ENCODE results near the gene RASGEF1C. TPM values are rescaled to one million over a fixed set of nuclear protein-coding genes. Genes with fewer than 3 reads are reported as not detected.

Gene RASGEF1C
- total RNA-seq, 1 donor from 2014 or later: 0.27 TPM

DNA sequence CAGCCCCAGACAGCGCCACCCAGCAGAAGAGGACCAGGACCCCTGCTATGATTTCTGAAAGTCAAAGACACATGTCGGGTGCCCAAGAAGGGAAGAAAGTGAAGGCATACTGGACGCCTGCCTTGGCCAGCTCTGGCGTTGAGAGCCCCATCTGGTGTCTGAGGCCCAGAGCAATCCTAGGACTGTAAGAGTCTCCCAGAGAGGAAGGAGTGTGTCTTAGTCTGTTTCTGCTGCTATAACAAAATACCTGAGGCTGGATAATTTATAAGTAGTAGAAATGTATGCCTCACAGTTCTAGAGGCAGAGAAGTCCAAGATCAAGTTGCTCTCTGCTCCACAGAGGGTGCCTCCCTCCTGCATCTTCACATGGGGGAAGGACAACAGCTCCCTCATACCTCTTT, 10.8 kb downstream of the RASGEF1C start:
- H3K27me3 ChIP-seq (ENCODE audit: low read depth): peaks cover 37% of the 10 kb centered on the region
- no peaks in the 10 kb centered on the region for H3K4me1 ChIP-seq
- intact Hi-C loops (cut with micrococcal nuclease): no loop called here
- TF ChIP-seq, protein P1, sequence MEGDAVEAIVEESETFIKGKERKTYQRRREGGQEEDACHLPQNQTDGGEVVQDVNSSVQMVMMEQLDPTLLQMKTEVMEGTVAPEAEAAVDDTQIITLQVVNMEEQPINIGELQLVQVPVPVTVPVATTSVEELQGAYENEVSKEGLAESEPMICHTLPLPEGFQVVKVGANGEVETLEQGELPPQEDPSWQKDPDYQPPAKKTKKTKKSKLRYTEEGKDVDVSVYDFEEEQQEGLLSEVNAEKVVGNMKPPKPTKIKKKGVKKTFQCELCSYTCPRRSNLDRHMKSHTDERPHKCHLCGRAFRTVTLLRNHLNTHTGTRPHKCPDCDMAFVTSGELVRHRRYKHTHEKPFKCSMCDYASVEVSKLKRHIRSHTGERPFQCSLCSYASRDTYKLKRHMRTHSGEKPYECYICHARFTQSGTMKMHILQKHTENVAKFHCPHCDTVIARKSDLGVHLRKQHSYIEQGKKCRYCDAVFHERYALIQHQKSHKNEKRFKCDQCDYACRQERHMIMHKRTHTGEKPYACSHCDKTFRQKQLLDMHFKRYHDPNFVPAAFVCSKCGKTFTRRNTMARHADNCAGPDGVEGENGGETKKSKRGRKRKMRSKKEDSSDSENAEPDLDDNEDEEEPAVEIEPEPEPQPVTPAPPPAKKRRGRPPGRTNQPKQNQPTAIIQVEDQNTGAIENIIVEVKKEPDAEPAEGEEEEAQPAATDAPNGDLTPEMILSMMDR (IDR thresholded peaks at IDR 0.05; ENCODE audit: borderline replicate concordance): no peak
- no peak overlapping the region for H3K4me3 ChIP-seq
- H3K27ac ChIP-seq (replicated peaks): no peak overlapping the region
- no peaks in the 10 kb centered on the region for H3K36me3 ChIP-seq
- H3K9me3 ChIP-seq (replicated peaks): no peaks in the 10 kb centered on the region
- no peak for DNase-seq

DNA sequence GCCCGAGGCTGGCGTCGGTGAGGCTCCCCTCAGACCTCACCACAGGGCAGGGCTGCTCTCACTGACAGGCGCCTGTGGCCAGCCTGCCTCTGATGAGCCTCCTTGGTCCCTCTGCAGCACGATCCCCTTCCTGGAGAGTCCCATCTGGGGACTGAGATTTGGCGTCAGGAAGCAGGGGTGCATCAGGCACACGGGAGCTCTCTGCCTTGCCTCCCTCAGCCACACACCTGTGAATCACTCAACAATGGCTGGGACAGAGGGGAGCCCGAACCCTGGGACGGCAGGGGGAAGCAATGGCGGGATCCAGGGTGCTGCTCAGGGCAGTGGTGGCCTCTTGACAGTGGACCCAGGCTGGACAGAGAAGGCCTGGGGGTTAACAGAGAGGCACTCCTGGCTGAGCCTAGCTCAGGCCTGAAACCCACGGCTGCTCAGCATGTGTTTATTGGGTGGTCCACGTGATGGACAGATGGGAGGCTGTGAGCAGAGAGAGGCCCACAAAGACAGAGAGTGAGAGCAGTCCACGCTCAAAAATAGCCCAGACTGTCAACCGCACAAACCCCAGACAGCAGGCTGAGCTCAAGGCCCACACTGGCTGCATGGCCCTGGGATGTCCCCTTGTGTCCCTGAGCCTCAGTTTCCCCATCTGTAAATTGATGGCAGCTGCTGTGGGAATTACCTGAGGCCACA, 11.9 kb downstream of the RASGEF1C start:
- H3K27ac ChIP-seq (replicated peaks): no peak overlapping the region
- intact Hi-C loops (cut with micrococcal nuclease): no loop called here
- TF ChIP-seq, protein P1 (IDR thresholded peaks at IDR 0.05; ENCODE audit: borderline replicate concordance): no peak
- H3K9me3 ChIP-seq (replicated peaks): no peaks in the 10 kb centered on the region
- H3K4me1 ChIP-seq: no peaks in the 10 kb centered on the region
- no peak for DNase-seq
- H3K36me3 ChIP-seq: no peaks in the 10 kb centered on the region
- H3K4me3 ChIP-seq: no peak overlapping the region
- H3K27me3 ChIP-seq (ENCODE audit: low read depth): peaks cover 34% of the 10 kb centered on the region

DNA sequence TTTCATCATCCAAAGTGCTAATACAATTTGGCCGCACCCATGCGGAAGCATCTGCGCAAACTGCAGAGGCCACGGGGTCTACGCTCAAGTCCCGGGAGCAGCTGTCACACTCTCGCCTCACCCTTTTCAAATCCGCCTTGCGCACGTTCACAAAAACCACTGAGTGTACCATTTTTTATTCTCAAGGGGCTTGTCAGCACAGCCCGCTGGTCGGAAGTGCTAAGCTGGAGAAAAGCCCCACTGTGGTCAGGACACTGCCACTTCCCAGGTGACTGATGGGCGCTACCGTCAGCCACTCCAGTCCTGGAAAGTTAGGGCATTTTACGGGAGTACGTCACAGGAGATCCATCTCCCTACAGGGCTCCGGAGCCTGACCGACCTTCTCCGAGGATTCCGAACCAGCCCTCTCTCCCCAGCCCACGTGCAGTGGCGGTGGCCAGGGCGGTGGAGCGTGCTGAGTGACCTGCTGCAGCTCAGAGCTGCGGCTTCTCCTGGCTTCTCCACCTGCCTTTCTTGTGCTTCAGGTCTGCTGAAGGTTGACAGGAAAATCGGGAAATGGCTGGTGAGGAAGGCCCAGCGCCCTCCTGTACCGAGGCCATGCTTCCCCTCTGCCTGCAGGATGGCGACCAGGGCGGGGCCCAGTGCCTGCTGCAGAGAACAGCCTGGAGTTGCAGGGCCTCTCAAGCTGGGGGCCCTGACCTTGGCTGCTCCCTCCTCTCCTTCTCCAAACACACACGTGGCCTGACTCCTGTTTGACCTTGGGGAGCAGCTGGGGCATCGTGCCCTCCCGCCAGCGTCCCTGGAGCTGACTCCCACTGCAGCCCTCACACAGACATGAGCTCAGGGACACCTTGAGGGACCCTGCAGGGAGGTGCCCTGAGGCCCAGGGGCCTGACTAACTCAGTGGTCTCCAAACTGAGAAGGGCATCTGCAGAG, 14.3 kb downstream of the RASGEF1C start:
- TF ChIP-seq, protein P1 (IDR thresholded peaks at IDR 0.05; ENCODE audit: borderline replicate concordance): no peak
- Histone ChIP-seq H3K27me3 (ENCODE audit: low read depth) (peaks cover 26% of the 10 kb centered on the region), H3K27ac (replicated peaks) (no peak overlapping the region), H3K4me3 (no peak overlapping the region), H3K9me3 (replicated peaks) (no peaks in the 10 kb centered on the region), H3K4me1 (no peaks in the 10 kb centered on the region), H3K36me3 (no peaks in the 10 kb centered on the region)
- DNase-seq: no peak
- intact Hi-C loops (cut with micrococcal nuclease): no loop called here

DNA sequence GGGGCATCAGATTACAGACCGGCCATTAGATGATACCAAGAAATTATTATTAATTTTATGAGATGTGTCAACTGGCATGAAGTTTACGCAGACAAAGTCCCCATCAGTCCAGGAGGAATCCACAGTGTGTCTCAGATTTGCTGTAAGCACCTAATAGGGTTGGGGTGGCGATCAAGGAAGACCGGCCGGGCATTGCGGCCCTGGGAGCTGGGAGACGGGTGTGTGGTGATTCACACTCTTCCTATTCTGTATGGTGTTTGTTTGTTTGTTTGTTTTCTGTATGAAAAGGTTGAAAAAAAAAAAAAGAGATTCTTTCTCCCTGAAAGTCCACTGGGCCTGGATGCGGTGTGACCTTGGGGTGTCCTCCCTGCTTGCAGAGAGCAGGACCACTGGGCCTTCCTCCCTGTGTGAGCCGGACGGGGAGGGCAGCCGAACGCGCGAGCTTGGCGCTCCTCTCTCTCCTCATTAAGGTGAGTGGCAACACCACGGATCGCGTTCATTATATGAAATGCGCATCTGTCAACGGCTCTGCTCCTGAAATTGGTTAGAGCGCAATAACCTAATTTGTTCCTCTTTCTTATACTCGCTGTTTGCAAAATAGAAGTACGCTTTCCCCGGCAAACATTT, 15.1 kb downstream of the RASGEF1C start:
- no peak overlapping the region for H3K4me3 ChIP-seq
- no peaks in the 10 kb centered on the region for H3K4me1 ChIP-seq
- H3K27ac ChIP-seq (replicated peaks): no peak overlapping the region
- no peak for DNase-seq
- no peaks in the 10 kb centered on the region for H3K36me3 ChIP-seq
- H3K9me3 ChIP-seq (replicated peaks): no peaks in the 10 kb centered on the region
- TF ChIP-seq, protein P1 (IDR thresholded peaks at IDR 0.05; ENCODE audit: borderline replicate concordance): no peak
- peaks cover 22% of the 10 kb centered on the region for H3K27me3 ChIP-seq (ENCODE audit: low read depth)
- intact Hi-C loops (cut with micrococcal nuclease): no loop called here

DNA sequence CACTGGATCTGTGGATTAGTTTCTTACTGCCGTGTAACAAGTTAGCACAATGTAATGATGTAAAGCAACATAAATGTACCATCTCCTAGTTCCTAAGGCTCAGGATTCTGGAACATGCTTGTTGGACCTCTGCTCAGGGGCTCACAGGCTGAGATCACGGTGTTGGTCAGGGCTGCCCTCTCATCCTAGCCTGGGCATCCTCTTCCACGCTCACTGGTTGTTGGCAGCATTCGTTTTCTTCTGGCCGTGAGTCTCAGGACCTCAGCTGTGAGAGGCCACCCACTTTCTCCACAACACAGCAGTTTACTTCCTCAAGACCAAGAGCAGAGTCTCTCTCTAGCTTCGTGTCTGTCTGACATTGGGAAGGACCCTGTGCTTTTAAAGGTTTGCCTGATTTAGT, 17.3 kb downstream of the RASGEF1C start:
- no peak for DNase-seq
- peaks cover 17% of the 10 kb centered on the region for H3K9me3 ChIP-seq (replicated peaks)
- H3K27me3 ChIP-seq (ENCODE audit: low read depth): peaks cover under 1% of the 10 kb centered on the region
- H3K27ac ChIP-seq (replicated peaks): no peak overlapping the region
- H3K4me1 ChIP-seq: no peaks in the 10 kb centered on the region
- no peaks in the 10 kb centered on the region for H3K36me3 ChIP-seq
- H3K4me3 ChIP-seq: no peak overlapping the region
- TF ChIP-seq, protein P1 (IDR thresholded peaks at IDR 0.05; ENCODE audit: borderline replicate concordance): no peak
- intact Hi-C loops (cut with micrococcal nuclease): no loop called here

All from left ventricle myocardium inferior (tissue), 1 donor.